Stimulated activated CD4-positive, alpha-beta T cell treated with anti-CD3 and anti-CD28 coated beads, Interleukin-1b, Interleukin-23, amount 100 ng/mL, for 4 hours (primary cell): ENCODE results near the gene NCOR1.
"Not testable (repeated sequence)": the region's sequence is repeated elsewhere in the genome, so short reads cannot be mapped to it uniquely, and the experiment has no call there.

Experiments used
- DNase-seq, 2 donors: peaks; one replicate each; pipeline ENCODE4 v3.0.0-alpha.2; 2020; ENCODE audit warnings: low read depth in 2 of 2

The NCOR1 gene

DNA sequence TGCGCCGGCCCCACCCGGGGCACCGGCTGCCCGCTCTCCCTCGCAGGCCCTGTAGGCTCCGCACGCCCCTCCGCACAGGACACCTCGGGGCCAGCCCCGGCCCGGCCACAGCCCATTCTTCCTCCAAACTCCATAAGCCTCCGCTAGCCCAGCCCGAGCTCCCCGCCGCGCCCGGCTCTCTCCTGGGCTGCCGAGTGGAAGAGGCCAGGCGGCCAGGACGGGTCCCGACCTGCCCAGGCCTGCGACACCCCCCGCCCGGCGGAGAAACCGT, 397 bp downstream of the NCOR1 start:
- DNase-seq, result no peak

DNA sequence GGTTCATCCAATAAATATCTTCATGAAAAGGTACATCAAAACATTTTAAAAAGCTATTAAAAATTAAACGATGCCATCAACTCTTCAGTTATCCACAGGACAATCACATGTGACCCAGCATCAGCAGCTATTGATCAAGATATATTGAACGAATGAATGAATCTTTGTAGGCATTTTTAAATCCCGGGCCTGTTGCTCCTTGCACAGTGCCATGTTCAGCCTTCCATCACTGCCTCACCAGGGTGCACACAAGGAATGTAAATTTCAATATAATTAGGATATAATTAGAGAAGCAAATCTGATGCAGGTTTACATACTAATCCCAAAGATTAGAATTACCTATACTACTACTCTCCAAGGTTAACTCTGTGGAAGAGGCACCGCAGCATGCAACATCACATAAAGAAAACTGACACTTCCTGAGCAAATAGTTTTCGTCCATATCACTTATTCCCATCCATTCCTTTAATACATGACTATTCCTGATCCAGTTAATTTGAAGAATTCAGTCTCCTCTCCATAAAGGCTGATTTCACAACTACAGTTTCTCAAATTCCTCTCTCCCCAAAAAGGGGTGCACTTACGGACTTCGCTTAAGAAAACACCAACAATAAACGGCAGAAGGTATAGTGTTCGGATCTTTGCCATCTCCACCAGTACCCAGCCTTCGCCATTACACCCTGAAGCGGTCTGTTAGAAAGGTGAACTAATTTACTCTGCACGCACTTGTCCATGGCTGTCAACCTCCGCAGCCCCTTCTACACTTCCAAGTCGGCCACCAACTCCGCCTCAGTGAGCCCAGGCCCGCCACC, 938 bp downstream of the NCOR1 start:
- DNase-seq, result no peak

DNA sequence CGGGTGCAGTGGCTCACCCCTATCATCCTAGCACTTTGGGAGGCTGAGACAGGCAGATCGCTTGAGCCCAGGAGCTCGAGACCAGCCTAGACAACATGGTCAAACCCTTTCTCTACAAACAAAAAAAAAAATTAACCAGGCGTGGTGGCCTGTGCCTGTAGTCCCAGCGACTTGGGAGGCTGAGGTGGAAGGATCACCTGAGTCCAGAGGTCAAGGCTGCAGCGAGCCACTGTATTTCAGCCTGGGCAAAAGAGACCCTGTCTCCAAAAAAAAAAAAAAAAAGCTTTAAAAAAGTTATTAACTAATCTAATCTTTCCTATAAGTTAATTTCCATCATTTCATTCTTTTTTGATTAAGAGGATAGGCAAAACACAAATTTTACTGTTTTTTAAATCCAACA, 2.5 kb downstream of the NCOR1 start:
- DNase-seq, result no peak

GRCh38 chr17:16211590-16211989, 3.7 kb downstream of the NCOR1 start:
- no peak for DNase-seq

DNA sequence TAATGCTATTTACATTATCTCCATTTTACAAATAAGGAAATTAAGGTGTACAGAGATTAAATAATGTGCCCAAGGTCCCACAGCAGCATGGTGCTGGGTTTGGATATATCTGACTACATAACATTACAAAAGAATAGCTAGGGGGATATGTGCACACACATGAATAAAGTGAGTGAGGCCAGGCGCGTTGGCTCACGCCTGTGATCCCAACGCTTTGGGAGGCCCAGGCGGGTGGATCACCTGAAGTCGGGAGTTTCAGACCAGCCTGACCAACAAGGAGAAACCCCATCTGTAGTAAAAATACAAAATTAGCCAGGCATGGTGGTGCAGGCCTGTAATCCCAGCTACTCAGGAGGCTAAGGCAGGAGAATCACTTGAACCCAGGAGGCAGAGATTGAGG, 10.6 kb downstream of the NCOR1 start:
- not testable (repeated sequence) for DNase-seq

- DNase-seq, result not testable (repeated sequence)
Observed at GRCh38 chr17:16202554-16203500, 12.5 kb downstream of the NCOR1 start.

DNA sequence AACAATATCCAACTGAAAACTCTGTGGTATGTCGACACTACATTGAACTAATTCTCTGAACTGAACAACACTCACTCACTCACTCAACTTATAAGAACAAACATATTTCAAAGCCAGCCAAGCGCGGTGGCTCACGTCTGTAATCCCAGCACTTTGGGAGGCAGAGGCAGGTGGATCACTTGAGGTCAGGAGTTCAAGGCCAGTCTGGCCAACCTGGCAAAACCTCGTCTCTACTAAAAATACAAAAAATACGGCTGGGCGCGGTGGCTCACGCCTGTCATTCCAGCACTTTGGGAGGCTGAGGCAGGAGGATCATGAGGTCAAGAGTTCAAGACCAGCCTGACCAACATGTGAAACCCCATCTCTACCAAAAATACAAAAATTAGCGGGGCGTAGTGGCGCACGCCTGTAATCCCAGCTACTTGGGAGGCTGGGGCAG, 13.6 kb downstream of the NCOR1 start:
- not testable (repeated sequence) for DNase-seq

GRCh38 chr17:16199093-16199492, 16.2 kb downstream of the NCOR1 start:
- DNase-seq, result no peak

GRCh38 chr17:16197276-16197675, 18.1 kb downstream of the NCOR1 start:
- no peak for DNase-seq

- not testable (repeated sequence) for DNase-seq
Observed at GRCh38 chr17:16194307-16194835, 21.0 kb downstream of the NCOR1 start.

- DNase-seq, result no peak
Observed at GRCh38 chr17:16191604-16192003, 23.7 kb downstream of the NCOR1 start.

DNA sequence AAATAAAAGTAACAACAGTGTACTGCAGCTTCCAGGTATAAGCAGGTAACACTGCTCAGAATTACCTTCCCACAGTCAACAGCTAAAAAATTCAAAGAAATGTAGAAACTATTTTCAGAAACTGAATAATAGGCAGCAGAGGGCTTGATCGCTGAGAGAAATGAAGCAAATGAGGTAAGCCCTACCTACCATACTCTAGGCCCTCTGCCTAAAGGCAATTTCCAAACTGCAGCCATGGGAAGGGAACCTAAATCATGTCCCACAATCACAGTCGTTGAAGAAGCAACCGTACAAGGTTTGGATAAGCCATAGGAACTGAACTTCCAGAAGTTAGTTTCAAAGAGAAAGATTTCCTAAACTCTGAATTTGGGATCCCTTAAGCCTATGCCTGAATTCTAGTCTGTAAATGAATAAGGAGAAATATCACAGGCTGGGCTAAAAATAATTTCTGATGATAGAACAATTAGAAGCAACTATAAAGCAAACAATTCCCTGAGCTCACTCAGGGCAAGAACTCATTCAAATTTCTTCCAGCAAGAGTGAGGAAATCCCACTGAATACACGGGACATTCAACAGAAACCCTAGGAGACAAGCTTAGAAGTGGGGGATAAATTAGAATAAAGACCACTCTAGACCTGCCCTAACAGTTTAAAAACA, 24.5 kb downstream of the NCOR1 start:
- DNase-seq, result no peak

- DNase-seq, result no peak
Observed at GRCh38 chr17:16189791-16190348, 25.5 kb downstream of the NCOR1 start.

DNA sequence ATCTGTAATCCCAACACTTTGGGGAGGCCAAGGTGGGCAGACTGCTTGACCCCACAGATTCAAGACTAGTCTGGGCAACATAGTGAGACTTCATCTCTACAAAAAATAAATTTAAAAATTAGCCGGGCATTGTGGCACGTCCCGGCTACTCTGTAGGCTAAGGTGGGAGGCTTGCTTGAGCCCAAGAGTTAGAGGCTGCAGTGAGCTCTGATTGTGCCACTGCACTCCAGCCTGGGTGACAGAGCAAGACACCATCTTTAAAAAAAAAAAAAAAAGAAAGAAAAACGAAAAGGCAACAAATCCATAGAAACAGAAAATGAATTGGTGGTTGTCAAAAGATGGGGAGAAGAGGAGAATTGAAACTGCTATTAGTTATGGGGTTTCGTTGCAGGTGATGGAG, 27.7 kb downstream of the NCOR1 start:
- no peak for DNase-seq

- DNase-seq, result no peak
Observed at GRCh38 chr17:16181581-16181980, 33.8 kb downstream of the NCOR1 start.

- DNase-seq, result no peak
Observed at GRCh38 chr17:16178836-16179235, 36.5 kb downstream of the NCOR1 start.

- no peak for DNase-seq
Observed at GRCh38 chr17:16171613-16172012, 43.7 kb downstream of the NCOR1 start.

DNA sequence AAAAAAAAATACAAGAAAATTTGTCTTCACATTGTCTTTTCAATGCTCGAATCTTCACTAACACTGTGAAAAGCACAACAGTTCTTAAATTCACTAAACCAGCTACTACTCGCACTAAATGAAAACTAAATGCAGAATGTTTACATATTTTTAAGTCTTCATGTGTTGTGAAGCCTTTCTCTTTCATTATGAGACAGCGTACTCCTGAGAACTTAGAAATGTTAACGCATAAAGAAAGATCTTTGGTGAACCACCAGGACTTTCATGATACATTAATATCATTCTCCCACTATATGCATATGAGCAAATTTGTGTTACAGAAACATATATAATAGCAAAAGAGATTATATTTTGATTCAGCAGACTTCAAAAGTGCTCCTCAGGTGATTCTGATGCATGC, 48.6 kb downstream of the NCOR1 start:
- not testable (repeated sequence) for DNase-seq

DNA sequence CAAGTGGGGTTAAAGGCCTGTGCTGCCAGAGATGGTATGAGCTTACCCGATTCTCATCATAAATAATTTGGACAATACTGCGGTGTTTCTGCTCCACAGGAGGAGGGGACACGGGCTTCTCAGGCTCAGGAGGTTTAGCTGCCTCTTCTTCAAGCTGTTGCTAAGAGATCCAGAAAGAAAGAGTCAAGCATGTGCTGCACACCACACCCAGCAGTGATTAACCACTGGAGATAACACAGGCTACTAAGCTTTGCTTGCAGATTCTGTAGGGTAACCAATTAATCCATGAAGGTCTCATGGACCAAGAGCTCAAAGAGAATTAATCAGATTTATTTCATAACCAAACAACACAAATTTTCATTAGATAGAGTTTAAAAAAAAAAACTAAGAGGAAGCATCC, 56.6 kb downstream of the NCOR1 start:
- no peak for DNase-seq

GRCh38 chr17:16155536-16155935, 59.8 kb downstream of the NCOR1 start:
- DNase-seq, result no peak

- DNase-seq, result not testable (repeated sequence)
Observed at GRCh38 chr17:16152326-16152725, 63.0 kb downstream of the NCOR1 start.
